Hepatocyte (in vitro differentiated cells): ENCODE results near the gene PAX1.

Source experiments
- EZH2 ChIP-seq: fragments of 200-600 bp; sonication (generic); IDR thresholded peaks from 2 replicates; pipeline ENCODE4 v1.6.1; 2016; ENCODE audit warnings: antibody characterized with exemption, mild to moderate bottlenecking, borderline replicate concordance
- EZH2phosphoT487 ChIP-seq: fragments of 200-600 bp; sonication (generic); IDR thresholded peaks from one replicate; pipeline ENCODE4 v1.6.1; 2018; ENCODE audit warnings: antibody characterized with exemption, mild to moderate bottlenecking, low read depth, moderate library complexity; ENCODE audit not compliant: unreplicated experiment, severe bottlenecking
- TF ChIP-seq, protein P1 (sequence below): fragments of 200-600 bp; sonication (generic); IDR thresholded peaks from 2 replicates; pipeline ENCODE4 v1.5.1; 2016; ENCODE audit warnings: antibody characterized with exemption, mild to moderate bottlenecking; ENCODE audit not compliant: poor library complexity

DNA sequence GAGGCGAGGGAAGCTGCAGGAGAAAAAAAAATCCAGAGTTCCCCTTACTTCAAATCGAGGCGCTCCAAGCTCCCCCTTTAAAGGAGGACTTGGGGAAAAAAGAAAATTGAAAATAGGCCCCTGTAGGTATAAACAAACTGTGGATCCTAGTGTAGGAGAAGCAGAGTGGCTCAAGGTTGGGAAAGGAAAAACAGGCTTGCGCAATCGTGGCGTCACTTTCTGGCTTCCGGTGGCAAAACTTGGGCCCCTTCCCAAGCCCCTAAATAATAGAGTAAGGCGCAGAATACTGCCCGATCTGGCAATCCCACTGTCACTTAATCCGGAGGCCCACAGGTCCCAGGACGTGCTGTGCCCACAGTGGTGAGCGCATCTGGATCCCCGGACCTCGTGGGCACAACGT is 8.0 kb downstream of the PAX1 start:
- TF ChIP-seq EZH2 (no peak), EZH2phosphoT487 (no peak)
- TF ChIP-seq, protein P1, sequence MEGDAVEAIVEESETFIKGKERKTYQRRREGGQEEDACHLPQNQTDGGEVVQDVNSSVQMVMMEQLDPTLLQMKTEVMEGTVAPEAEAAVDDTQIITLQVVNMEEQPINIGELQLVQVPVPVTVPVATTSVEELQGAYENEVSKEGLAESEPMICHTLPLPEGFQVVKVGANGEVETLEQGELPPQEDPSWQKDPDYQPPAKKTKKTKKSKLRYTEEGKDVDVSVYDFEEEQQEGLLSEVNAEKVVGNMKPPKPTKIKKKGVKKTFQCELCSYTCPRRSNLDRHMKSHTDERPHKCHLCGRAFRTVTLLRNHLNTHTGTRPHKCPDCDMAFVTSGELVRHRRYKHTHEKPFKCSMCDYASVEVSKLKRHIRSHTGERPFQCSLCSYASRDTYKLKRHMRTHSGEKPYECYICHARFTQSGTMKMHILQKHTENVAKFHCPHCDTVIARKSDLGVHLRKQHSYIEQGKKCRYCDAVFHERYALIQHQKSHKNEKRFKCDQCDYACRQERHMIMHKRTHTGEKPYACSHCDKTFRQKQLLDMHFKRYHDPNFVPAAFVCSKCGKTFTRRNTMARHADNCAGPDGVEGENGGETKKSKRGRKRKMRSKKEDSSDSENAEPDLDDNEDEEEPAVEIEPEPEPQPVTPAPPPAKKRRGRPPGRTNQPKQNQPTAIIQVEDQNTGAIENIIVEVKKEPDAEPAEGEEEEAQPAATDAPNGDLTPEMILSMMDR = no peak
